Measurements from ENCODE around the gene AK6.
"Not testable (repeated sequence)": the region's sequence is repeated elsewhere in the genome, so short reads cannot be mapped to it uniquely, and the experiment has no call there.

The AK6 gene

DNA sequence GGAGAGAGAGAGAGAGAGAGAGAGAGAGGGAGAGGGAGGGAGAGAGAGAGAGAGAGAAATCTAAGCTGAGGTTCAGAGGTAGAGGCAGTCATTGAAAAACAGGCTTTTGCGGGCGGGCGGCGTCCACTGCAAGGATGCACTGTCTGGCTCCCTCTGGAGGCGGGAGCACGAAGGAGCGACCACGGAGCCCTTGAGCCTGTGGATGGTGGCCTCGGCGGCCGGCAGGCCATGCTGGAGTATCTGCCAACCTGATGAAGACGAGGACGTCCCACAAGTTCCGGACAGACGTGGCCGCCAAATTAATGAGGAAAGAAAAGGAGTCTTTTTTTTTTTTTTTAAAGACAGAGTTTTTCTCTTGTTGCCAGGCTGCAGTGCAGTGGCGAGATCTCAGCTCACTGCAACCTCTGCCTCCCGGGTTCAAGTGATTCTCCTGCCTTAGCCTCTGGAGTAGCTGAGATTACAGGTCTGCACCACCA is 34.5 kb downstream of the AK6 start:
- TF ChIP-seq, protein P1, sequence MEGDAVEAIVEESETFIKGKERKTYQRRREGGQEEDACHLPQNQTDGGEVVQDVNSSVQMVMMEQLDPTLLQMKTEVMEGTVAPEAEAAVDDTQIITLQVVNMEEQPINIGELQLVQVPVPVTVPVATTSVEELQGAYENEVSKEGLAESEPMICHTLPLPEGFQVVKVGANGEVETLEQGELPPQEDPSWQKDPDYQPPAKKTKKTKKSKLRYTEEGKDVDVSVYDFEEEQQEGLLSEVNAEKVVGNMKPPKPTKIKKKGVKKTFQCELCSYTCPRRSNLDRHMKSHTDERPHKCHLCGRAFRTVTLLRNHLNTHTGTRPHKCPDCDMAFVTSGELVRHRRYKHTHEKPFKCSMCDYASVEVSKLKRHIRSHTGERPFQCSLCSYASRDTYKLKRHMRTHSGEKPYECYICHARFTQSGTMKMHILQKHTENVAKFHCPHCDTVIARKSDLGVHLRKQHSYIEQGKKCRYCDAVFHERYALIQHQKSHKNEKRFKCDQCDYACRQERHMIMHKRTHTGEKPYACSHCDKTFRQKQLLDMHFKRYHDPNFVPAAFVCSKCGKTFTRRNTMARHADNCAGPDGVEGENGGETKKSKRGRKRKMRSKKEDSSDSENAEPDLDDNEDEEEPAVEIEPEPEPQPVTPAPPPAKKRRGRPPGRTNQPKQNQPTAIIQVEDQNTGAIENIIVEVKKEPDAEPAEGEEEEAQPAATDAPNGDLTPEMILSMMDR (IDR thresholded peaks at IDR 0.05; ENCODE audit: insufficient read depth, low read length, poor library complexity, severe bottlenecking): peak; percentile 87
- peak; percentile 68 for DNase-seq (ENCODE audit: extremely low read depth, insufficient read length)
- Histone ChIP-seq H3K27me3 (replicated peaks; ENCODE audit: control insufficient read depth, insufficient read depth, low read length) (no peaks in the 10 kb centered on the region), H3K36me3 (ENCODE audit: control insufficient read depth, insufficient read depth, low read length) (no peaks in the 10 kb centered on the region), H3K4me3 (replicated peaks; ENCODE audit: low read depth, low read length) (no peak overlapping the region)

DNA sequence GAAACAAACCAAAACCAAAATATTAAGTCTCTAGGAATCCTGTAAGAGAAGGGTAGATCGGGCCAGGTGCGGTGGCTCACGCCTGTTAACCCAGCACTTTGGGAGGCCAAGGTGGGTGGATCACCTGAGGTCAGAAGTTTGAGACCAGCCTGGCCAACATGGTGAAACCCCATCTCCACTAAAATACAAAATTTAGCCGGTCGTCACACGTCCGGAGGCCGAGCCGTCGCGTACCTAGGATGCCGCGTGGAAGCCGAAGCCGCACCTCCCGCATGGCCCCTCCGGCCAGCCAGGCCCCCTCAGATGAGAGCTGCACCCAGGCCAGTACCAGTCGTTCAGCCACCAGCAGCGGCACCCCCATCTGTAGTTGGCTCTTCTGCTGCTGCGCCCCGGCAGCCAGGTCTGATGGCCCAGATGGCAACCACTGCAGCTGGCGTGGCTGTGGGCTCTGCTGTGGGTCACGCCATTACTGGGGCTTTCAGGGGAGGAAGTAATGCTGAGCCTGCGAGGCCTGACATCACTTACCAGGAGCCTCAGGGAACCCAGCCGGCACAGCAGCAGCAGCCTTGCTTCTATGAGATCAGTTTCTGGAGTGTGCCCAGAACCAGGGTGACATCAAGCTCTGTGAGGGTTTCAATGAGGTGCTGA is 35.5 kb downstream of the AK6 start:
- DNase-seq (ENCODE audit: extremely low read depth, insufficient read length); H3K27me3 ChIP-seq (replicated peaks; ENCODE audit: control insufficient read depth, insufficient read depth, low read length); H3K4me3 ChIP-seq (replicated peaks; ENCODE audit: low read depth, low read length); H3K36me3 ChIP-seq (ENCODE audit: control insufficient read depth, insufficient read depth, low read length): not testable (repeated sequence)

DNA sequence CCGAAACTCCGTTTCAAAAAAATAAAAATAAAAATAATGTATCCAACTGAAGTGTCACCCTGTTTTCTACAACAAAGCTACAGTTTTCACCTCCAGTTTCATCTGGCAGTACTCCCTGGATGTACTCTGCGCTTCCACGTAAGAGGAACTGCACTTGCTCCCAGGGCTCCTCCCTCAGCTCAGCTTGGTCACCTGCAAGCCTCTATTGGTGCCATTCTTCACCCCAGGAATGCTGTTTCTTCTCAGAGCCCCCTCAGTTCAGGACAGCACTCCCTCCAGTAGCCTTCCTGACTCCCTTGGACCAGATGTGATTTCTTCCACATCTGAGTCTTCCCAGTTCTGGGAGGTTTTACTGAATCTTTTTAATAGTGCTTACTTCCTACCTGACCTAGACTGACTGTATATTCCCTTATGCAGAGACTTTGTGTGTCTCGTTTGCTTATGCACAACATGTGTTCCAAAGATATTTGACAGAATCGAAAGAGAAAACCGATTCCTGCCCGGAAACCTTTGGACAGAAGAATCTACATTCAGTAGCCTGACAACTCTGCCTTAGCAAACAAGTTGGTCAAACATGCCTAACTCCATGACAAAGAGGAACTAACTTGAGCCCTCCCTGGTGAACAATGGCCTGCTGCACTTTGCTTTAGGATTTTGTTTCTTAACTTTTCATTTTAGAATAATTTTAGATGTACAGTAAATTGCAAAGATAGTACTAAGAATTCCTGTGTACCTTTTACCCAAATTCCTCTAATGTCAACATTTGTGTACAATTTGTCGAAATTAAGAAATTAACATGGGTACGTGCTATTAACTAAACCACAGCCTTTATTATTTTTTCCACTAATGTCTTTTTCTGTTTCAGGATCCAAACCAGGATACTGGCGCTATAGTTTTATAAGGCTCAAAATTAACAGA is 37.5 kb downstream of the AK6 start:
- no peak for DNase-seq (ENCODE audit: extremely low read depth, insufficient read length)
- H3K27me3 ChIP-seq (replicated peaks; ENCODE audit: control insufficient read depth, insufficient read depth, low read length): no peaks in the 10 kb centered on the region
- TF ChIP-seq, protein P1 (IDR thresholded peaks at IDR 0.05; ENCODE audit: insufficient read depth, low read length, poor library complexity, severe bottlenecking): no peak
- peak overlapping the region; percentile 90 for H3K4me3 ChIP-seq (replicated peaks; ENCODE audit: low read depth, low read length)
- no peaks in the 10 kb centered on the region for H3K36me3 ChIP-seq (ENCODE audit: control insufficient read depth, insufficient read depth, low read length)

DNA sequence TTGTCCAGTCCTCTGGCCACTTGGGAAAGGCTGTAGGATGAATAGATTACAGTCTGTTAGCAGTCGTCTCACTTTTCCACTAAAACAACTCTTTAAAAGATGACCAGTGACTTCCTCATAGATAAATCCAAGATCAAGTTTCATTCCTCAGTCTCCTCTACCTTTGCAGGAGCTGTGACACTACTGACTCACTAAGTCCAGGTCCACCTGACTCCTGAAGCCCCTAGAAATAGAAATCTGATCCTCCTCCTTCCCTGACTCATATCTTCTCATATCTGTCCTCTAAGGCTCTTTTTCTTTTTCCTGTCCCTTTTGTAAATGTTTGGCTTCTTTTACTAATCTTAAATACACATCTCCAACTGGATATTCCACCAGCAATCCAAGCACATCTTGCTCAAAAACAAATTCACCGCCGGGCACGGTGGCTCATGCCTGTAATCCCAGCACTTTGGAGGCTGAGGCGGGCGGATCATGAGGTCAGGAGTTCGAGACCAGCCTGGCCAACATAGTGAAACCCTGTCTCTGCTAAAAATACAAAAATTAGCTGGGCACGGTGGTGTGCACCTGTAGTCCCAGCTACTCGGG is 39.3 kb downstream of the AK6 start:
- DNase-seq (ENCODE audit: extremely low read depth, insufficient read length): no peak
- no peaks in the 10 kb centered on the region for H3K27me3 ChIP-seq (replicated peaks; ENCODE audit: control insufficient read depth, insufficient read depth, low read length)
- TF ChIP-seq, protein P1 (IDR thresholded peaks at IDR 0.05; ENCODE audit: insufficient read depth, low read length, poor library complexity, severe bottlenecking): no peak
- H3K4me3 ChIP-seq (replicated peaks; ENCODE audit: low read depth, low read length): no peak overlapping the region
- no peaks in the 10 kb centered on the region for H3K36me3 ChIP-seq (ENCODE audit: control insufficient read depth, insufficient read depth, low read length)

DNA sequence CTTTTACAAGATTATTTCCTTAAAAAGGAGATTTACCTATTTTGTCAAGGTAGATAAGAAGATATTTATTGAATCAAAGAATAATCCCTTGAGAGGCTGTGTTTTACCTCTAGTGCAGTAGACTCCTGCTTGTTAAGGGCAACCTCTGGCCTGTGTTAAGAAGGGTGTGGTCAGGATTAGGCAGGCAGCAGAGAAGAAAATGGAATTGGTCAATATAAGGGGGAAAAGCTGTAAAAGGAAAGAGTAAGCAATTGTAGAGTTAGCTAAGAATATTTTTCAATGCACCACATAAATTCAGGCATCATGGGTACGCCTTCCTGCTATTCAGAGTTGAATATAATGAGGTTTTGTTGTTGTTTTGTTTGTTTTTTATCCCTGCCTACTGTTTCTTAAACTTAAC is 43.0 kb downstream of the AK6 start:
- Histone ChIP-seq H3K4me3 (replicated peaks; ENCODE audit: low read depth, low read length) (no peak overlapping the region), H3K27me3 (replicated peaks; ENCODE audit: control insufficient read depth, insufficient read depth, low read length) (no peaks in the 10 kb centered on the region), H3K36me3 (ENCODE audit: control insufficient read depth, insufficient read depth, low read length) (no peaks in the 10 kb centered on the region)
- TF ChIP-seq, protein P1 (IDR thresholded peaks at IDR 0.05; ENCODE audit: insufficient read depth, low read length, poor library complexity, severe bottlenecking): no peak
- DNase-seq (ENCODE audit: extremely low read depth, insufficient read length): no peak

DNA sequence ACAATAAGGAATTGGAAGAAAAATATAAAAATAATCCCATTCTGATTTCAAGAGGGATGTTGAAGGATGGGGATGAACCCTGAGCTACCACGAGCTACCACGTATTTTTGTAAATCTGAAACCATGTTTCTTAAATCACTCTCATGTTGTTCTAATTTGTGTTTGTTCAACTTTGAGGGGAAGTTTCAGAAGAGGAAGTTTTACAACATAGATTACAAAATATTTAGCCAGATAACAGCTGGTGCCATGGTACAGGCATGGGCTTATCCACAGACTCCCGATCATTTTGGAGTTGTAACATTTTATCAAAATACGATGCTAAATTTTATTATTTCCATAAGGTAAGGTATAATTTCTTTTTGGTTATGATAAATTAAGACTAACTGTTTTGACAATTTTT is 51.9 kb downstream of the AK6 start:
- Histone ChIP-seq H3K36me3 (ENCODE audit: control insufficient read depth, insufficient read depth, low read length) (peaks cover 2% of the 10 kb centered on the region; the same call in 1 of the 2 replicates), H3K4me3 (replicated peaks; ENCODE audit: low read depth, low read length) (no peak overlapping the region), H3K27me3 (replicated peaks; ENCODE audit: control insufficient read depth, insufficient read depth, low read length) (no peaks in the 10 kb centered on the region)
- TF ChIP-seq, protein P1 (IDR thresholded peaks at IDR 0.05; ENCODE audit: insufficient read depth, low read length, poor library complexity, severe bottlenecking): no peak
- DNase-seq (ENCODE audit: extremely low read depth, insufficient read length): no peak

All from GM06990 (cell line).